Activated T-cell treated with anti-CD3 and anti-CD28 coated beads for 4 hours (primary cell): ENCODE results near the gene TMEM272.
"Not testable (repeated sequence)": the region's sequence is repeated elsewhere in the genome, so short reads cannot be mapped to it uniquely, and the experiment has no call there.

ENCODE experiments used
- DNase-seq: peaks from one replicate; pipeline ENCODE4 v3.0.0-alpha.2; 2020

The TMEM272 gene

DNA sequence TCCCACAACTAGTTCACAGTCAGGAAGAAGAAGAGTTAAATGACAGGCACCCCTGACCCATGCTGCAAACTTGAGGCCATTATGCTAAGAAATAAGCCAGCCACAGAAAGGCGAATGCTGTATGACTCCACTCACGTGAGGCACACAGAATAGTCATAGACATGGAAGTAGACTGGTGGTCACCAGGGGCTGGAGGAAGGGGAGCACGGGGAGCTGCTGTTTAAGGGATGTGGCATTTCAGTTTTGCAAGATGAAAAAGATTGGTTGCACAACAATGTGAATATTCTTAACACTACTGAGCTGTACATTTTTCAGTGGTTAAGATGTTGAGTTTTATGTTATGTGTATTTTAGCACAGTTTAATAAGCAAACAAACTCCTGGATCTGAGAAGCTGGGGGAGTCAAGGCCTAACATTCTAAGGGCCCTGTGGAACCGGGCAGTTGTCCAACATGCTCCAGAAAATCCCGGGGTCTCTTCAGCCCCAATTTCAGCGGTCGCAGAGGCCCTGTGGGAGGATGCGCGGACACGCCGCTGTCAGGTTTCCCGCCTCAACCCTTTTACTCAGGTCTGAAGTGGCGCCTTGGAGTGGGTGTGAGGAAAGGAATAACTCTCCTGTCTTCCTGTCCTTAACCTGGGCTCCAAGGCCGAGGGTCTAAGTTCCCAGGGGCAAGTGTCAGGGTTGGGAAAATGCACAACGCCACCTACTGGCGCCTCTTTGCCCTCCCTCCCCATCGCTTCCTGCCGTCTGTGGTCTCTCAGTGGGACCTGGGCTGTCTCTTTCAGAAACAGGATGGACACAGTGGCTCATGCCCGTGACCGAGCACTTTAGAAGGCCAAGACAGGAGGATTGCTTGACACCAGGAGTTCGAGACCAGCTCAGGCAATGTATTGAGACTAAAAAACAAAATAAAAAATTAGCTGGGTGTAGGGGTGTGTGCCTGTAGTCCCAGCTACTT is 4.4 kb upstream of the TMEM272 start:
- DNase-seq: no peak

DNA sequence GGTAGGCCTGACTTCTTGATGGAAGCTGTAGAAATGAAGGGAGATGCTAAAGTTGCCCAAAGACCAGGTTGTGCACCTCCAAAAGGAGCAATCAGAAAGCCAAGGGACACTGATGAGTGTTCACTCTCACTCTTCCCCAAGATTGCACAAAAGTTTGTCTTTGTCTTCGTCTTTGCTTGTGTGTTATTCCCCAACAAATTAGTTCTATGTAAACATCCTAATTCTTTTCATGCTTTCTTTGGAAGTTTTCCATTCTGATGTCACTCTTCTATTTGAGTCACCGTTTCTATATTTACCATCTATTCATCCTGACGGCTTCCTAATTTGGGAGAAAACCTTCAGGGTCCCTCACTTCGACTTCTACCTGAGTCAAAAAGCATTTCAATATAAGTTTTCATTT is 3.7 kb upstream of the TMEM272 start:
- DNase-seq: no peak

DNA sequence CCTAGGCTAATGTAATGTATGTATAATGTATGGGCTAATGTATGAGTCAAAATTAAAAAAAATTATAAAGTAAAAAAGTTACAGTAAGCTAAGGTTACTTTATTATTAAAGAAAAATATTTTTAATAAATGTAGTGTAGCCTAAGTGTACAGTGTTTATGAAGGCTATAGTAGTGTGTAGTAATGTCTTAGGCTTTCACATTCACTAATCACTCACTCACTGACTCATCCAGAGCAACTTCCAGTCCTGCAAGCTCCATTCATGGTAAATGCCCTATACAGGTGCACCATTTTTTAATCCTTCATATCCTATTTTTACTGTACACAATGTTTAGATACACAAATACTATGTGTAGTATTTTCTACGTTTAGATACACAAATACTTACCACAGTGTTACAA is 1.8 kb upstream of the TMEM272 start:
- DNase-seq: no peak

DNA sequence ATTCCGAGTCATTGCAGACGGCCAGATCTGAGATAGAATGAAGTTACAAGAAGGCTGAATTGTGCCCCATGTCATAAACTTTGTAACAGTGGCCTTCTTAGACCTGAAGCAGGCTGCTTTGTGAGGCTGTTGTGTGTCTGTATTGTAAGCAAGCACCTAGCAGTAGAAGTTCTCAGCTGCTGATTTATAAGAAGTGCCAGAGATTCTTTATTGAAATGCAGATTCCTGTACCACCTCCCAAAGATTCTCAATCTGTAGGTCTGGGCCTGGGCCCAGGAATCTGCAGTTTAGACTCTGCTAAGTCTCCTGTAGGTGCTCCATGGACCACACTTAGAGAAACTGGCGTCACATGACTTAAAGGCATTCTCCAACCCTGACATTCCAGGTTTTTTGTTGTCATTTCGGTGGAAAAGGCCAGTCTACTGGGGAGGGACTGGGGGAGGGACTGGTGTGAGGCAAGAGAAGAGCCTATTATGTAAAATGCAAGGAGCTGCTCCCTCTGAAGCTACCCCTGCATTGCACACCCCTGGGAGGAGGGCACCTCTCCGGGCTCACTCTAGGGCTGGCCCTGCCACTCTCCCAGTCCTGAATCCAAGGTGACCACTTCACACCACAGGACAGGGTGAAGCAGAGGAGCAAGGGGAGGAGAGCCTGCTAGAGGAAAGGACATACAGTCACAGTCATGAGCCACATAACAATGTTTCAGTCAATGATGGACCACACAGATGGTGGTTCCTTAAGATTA is 769 bp upstream of the TMEM272 start:
- no peak for DNase-seq

DNA sequence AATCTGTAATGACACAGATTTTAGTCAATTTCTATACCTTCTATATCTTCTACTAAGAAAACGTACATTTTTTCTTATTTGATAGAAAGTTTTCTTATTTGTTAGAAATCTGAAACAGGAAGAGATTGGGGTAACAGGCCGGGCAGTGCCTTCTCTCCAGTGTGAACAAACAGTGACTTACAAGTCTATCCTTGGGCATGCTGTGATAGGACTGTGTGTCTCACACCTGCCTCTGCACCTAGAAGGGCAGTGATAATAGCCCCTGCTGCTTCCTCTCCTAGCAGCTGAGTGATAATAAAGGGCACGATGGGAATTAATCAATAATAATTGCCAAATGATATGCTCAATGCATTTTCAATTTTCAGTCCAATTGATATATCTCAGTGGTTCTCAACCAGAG is 1.4 kb downstream of the TMEM272 start:
- DNase-seq: no peak

DNA sequence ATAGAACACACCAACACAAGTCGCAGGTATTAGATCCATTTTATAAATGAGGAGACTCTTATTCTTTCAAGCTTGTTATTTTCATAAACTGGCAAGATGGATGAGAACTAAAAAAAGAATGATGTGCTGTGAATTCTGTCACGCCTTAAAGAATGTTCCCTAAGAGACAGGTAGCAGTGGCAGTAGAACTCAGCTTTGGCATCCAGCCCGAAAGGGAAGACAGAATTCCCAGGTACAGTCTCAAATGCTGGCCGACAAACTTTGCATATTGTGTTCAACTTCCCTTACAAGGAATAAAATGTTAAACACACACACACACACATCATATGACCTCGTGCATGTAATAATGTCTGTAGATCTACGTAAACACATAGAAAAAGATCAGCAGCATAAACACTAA is 3.2 kb downstream of the TMEM272 start:
- DNase-seq: no peak

DNA sequence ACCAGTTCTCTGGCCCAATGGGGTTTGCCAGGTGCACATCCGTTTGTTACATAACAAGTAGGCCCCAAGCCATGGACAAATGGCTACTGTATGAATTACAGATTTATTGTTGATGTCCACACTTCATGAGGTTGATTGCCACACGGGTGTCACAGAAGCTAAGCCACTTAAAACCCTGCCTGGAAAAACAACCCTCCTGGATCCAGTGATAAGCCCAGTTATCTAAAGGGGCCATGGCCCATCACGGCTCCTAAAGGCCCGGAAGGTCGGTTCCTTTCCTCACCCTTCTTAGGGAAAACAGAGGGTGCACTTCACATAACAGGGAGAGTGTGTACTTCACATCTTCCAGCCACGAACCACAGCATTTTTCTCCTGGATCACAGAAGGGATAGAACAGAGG is 4.1 kb downstream of the TMEM272 start:
- DNase-seq: no peak

DNA sequence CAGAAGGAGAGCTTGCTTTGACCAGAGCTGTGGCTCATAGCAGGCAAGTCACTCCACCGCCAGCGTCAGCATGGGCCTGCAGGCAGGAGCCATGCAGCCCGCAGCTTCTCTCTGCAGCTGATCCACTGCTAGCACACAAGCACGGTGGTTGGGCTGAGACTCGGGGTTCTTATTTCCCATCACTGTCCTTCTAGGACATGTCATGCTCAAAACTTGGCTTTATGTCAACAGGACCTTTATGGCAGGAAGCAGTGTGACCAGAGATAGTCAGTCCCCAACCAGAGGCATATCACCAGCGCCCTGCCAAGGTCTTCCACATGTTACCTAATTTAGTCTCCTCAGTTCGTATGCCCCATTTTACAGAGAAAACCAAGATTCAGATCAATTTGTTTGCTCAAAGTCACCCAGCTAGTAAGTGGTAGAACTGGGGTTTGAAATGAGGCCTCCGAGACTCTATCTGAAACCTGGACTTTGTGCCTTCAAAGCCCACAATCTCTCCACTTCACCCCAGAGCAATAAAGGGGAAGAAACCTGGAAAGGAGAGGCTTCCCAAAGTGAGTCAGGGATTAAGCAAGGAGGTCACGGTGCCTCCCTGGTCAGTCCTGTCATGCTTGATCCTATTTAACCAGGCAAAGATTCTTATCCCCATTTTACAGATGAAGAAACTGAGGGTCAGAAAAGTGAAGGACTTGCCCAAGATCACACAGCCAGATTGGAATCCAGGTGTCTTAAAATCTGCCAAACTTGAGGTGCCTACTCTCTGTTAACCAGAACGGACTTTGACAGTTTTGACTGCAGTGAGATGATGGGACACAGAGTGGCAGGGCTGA is 5.1 kb downstream of the TMEM272 start:
- DNase-seq: no peak

DNA sequence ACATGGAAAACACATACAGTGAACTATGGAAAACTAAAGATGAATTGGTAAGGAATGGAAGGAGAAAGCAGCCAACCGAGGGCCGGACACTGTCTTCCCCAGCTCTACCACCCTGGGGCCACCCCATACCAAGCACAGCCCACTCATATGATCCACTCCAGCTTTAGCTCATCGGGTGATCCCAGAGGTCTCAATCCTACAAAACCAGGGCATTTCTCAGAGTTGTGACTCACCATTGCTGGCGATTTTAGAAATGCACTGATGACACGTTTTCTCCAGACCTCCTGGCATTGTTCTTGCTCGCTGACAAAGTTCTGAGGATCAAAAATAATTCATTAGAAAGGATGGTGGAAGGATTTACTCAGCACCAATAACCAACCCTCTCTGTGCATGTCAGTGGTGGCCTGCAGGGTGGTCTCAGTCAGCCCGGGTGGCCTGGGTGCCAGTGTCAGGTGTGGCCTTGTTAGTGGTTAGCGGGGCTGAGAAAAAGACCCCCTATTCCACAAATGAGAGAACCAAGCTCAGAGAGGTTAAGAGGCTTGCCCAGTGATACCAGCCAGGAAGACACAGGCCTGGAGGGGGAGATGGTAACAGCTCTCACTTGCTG is 6.6 kb downstream of the TMEM272 start:
- DNase-seq: no peak

DNA sequence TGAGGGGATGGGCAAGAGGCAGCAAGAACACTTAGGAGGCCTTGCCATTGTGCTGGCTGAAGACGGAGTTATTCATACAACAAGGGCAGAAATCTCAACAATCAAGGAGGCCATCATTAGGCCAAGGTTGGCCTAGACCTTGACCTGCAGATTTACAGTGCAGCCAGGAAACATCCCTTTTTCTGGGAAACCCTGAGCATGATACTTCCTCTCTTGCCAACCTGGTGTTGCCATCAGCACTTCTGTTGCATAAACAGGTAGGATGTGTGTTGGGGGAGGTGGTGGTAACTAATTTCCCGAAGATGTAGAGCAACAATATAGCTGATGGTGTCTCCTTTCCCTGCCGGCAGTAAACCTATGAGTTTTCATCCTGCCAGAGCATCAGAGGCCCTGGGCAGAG is 8.0 kb downstream of the TMEM272 start:
- no peak for DNase-seq

DNA sequence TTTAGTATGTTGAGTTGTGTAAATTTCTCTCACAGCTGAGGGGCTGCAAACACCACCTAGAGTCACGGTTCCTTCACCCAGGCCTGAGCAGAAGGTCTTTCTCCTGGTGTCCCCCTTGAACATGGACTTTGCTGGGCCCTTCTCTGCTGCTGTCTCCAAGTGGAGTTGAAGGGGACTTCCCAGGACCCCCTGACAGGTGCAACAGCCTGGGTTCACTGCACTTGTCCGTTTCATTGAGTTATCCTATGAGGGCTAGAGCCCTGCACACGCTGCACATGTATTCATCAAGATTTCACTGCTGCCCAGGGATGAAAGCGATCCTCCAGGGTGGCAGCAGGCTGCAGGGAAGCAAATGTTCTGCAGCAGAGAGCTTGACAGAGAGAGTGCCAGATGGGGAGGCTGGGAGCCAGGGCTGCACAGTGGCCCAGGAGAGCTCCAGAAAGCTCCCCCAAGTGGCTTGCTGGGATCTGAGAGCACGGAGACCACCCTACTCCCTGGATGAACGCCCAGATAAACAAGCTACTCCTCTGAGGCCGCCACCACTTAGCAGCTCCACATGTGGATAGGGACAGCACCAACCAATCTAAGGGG is 10.3 kb downstream of the TMEM272 start:
- DNase-seq: no peak

DNA sequence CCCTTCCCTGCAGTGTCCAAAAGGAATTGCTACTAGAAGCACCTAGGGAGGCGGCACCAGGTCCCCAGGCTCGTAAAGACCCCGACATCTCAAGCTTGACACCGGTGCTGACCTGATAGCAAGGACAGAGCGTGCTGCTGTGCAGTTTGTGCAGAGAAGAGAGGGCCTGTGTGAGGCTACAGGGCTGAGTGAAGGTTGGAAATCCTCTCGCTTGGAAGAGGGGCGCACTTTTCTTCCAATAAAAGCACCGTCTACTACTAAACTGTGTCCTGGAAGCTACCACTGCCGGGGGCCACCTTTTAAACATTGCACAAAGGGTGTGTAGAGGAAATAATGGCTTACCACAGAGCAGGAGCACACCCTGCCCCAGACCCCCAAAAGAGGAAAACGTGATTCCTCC is 11.0 kb downstream of the TMEM272 start:
- no peak for DNase-seq

DNA sequence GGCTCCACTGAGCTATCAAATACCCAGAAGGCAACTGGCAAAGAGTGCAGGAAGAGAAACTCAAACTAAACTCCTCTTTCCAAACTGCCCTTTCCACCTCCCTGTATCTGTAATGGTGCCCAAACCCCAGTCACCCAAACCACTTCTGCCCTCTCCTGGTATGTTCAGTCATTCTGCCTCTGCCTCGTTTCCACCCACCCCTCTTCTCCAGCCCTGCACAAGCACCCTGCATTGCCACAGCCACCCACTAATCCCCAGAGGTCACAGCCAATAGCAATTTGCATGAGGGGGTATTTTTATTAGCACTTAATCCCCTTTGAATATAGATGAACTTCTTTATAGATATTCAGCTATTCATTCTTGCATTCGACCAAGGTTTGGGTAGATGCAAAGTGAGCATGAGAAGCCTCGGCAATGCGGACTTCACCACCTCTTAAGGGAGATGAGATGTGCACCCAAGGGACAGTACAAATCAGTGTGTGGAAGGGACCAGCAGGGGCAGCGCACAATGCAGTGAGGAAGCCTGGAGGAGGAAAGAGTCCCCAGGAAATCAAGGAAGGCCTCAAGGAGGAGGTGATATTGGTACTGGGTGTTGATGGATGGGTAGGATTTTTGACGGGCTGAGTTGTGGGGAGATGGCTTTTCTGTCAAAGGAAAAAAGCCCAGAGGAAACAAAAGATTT is 12.4 kb downstream of the TMEM272 start:
- DNase-seq: peak; percentile 45

DNA sequence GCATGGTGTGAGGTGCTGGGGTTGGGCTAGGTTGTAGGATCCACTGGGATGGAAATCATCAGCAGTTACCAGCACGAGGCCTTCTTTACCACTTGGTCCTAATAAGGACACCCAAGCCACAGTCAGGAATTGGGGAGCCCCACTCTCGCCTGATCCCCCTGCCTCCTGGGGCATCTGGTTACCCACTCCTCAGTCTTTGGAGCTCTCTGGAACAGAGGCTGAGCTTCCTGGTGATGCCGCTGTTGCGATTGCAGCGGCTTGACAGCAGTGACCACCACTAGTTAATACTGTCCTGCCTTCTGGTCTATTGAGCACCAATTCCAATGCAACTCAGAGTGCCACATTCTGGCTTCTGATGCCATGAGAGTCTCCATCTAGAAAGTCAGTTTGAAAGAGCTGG is 13.5 kb downstream of the TMEM272 start:
- DNase-seq: no peak

DNA sequence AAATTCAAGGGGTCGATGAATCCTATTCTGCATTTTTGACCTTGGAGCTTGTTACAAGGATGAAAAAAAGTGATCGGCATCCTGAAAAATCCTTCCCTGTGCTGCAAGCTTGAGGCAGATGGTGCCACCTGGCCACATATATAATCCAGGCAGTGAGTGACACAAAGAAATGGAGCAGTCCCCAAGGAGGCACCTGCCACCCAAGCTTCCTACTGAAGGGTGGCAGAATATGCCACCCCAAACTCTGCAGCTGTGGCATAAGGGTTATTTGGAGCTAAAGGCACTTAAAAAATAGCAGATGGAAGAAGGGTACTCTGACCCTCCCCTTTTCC is 15.4 kb downstream of the TMEM272 start:
- DNase-seq: no peak

DNA sequence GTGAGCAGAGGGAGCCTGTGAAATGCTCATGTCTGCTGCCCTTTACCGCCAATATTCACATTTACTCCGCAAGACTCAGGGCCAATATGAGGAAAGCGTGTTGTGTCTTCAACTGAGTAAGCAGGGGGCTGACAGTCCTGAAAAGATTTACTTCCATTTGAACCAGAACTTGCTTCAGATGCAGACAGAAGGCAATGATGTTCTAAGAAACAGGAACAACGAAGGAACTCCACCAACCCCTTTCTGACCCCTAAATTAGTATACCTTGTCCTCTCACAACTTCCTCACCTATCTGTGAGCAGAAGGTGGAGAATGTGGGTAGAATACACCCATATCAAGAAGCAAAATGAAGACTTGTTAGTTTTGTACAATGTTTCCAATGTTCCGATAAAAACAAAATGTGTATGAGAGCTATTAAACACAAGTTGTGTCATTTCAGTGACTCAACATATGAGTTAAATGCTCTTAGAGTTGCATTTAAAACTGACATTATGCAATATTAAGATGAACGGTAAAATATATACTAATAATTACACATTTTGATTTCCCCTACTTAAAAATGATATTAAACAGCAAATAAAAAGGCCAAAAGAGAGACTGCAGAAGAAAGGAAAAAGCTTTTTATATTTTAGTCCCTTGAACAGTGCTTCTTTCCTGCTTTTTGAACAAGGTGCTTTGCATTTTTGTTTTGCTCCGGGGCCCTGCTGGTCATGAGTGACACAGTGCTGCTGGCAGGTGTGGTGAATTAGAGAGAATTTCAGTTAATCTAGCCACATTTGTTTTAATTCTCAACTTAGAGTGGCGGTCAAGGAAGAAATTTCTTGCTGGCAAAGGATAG is 16.0 kb downstream of the TMEM272 start:
- no peak for DNase-seq

DNA sequence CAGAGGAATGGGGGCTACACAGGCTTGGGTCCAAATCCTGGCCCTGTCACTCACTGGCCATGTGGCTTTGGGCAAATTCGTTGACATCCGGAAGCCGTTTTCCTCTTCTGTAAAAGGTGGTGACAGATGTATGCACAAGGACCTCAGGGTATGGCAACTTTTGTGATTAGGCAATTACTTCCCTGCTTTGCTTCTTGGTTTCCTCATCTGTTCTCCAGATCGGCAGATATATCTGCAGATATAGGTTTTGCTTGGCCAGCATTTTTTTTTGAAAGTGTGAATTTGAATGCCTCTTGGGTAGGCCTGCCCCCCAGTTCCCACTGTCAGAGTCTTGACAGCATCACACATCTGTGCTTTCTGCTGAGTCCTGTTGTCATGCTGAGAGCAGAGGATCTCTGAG is 17.7 kb downstream of the TMEM272 start:
- no peak for DNase-seq

DNA sequence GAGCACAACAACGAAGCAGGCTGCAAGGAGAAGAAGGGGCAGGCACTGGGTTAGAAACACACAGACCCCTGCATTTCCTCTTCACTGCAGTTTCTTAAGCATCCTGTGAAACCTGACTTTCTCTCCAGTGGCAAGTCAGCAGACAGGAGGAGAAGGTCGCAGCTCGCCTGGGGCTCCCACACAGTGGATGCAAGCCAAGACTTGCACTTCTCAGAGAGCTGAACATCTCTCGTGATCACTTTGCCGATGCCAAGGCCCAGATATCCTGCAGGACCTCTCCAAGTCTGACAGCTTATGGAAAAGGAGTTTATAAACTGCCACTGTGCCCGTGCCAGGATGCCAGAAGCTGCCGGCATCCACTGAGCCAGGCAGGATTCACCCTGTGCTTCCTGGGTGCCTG is 18.4 kb downstream of the TMEM272 start:
- DNase-seq: no peak

DNA sequence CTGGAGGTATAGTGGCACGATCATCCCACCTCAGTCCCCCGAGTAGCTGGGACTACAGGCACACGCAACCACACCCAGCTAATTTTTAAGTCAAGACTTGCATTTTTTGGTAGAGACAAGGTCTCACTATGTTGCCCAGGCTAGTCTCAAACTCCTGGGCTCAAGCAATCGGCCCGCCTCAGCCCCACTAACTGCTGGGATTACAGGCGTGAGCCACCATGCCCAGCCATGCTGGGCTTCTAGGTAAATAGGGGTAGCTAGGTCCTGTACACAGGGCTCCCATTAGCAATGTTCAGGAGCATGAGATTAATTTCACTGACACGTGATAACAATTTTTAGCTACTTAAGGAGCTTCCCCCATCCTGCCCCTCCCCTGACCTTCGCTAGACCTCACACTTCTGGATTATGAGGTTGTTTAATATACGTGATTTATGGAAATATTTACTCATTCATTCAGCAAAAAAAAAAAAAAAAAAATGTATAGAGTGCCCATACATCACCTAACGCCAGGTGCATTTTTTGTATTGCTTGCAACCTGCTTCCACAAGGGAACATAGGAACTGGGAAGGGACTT is 19.2 kb downstream of the TMEM272 start:
- no peak for DNase-seq

DNA sequence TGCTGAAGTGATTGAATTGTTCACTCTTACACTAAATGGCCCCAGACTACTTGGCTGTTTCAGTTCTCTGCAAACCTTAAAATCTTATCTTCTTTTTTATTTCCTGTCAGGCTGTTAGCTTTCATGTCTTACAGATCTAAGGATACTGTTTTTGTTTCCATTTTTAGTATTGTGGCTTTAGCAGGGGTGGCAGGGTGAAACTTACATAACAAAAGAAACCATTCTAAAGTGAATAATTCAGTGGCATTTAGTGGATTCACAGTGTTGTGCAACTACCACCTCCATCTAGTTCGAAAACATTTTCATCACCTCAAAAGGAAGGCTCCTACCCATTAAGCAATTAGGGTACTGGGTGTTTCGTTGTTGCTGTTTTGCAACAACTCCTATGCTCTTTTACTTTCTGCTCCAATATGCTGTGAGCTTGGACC is 19.8 kb downstream of the TMEM272 start:
- no peak for DNase-seq

DNA sequence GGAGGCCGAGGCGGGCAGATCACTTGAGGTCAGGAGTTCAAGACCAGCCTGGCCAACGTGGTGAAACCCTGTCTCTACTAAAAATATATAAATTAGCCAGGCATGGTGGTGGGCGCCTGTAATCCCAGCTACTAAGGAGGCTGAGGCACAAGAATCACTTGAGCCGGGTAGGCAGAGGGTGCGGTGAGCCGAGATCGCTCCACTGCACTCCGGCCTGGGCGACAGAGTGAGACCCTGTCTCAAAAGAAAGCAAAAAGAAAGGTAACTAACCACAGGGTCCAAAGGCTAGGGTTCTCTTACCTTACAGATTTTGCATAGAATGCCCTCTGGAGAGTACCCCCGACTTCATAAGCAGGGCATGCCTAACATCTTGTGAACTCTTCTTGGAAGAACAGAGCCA is 20.3 kb downstream of the TMEM272 start:
- DNase-seq: not testable (repeated sequence)
